GM21786 (cell line): ENCODE data around the gene NRG3.

Experiments
- ATAC-seq: cut with Tn5 transposase; IDR thresholded peaks from one replicate; pipeline ENCODE4 v1.9.1; 2021; ENCODE audit not compliant: unreplicated experiment

NRG3 gene

DNA sequence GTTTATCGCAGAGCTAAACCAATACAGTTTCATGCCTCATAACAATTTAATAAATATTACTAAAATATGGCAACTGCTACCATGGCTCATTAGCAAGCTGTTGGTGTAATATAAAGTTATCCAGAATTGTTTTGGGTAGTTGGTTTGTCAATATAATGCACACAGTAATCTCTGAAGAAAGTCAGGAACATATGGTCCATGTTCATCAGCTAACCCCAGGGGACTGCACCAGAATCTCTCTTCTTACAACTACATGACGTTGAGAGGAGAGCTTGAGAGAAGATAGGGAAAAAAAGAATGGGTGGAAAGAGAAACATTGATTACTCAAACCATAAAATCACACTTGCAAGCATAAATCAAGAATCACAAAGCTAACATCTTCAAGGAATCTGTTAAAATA, 333.7 kb downstream of the NRG3 start:
- ATAC-seq = no peak

DNA sequence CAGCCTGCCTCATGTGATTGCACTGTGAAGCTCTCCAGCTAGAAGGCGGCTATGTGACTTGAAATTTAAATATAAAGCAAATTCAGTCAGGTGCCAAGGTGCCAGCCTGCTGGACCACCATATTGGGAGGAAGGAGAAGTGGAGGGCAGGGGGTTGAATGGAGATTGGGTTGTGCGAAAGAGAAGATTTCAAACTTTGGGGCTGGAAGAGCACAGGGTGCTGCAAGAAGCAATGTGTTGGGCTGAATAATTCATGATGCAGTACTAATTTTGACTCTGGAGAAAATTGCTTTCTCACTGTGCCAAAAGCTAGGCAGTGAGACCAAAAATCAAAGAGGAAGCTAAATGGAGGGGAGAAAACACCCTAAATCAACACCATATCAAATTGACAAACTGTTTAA, 335.3 kb downstream of the NRG3 start:
- no peak for ATAC-seq

DNA sequence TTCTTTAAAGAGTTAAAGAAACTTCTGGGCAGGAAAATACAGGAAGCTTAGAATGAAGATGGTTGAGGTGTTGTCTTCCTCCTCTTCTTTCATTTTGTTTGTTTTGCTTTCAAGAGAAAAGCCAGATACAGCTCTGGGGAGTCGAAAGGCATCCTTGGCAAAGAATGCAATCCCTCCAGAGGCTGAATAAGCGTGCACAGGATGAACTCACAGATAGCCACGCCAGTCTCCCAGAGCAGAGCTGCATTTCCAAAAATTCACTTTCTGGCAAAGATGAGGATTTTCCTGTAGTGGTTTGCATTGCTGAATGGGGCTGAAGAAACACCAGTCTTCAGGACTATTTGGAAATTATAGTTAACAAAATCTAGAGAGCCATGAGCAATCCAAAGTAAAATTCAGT, 336.4 kb downstream of the NRG3 start:
- no peak for ATAC-seq

DNA sequence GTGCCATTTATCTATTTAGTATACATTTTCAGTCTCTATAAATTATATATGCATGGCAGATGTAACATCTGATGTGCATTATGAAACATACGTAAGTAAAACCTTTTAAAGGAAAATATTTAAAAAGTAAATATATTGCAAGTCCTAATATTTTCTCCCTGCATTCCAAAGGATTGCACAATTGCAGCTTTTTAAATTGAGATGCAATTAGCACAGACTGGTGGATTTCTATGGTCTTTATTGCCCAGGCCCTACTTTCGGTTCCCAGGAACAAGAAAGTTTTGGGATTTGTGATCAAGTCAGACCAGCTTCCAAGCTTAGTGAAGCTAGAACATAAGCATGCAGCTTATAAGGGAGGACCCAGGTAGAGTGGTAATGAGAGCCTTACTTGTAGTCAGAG, 337.8 kb downstream of the NRG3 start:
- ATAC-seq = no peak

DNA sequence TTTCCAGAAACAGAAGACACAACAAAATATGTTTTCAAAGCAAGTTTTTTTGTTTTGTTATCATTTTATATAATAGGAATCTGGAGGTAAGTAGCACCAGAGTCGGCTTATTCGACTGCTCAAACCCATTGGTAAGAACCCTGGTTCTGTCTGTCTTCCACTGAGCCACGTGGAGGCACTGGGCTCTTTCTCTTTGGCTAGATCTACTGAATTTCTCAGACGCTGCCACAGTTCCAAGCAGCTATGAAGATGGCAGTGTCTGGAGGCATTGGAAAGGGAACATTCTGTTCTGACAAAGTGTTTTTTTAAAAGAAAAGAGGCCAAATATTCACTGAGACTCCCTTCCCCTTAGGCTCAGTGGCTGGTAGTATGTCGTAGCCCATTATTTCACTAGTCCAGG, 338.8 kb downstream of the NRG3 start:
- no peak for ATAC-seq

DNA sequence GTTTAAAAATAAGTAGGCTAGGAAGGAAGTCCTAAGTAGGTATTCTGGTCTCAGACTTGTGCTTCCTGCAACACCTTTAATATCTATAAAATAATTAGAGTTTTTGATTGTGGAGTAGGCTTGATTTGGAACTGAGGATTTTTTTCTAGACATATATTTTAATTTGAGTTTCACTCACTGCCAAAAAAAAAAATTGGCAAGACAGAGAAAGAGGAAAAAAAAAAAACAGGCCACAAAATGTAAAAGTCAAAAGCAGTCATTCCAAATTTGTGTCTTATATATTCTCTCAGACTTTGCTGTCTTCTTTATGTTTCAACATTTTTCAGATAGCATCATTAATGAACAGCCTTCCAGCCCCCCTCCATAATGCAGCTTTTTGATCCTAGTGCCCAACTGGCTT, 346.1 kb downstream of the NRG3 start:
- ATAC-seq = no peak

DNA sequence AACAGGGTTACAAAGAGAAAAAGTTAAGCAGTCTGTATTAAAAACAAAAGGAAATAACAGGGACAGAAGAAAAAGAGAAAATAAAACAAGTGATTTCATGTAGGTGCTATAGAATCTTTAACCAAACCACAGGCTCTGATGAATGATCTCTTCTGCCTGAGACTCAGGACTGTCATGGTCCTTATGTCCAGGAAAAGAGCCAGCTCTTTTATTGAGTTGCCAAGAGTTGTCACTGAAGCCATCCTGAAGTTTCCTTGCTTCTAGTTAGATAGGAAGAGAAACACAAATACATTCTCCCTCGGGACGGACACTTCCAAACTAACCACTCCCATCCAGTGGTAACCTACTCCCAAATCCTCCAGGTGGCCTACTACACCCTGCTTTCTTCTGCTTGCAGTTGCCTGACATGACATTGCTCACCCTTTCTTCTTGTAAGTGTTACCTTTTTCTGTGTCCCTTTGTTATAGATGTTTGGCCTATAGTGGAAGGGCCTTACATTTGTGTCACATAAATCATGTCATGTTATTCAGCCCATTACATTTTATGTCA, 346.7 kb downstream of the NRG3 start:
- ATAC-seq = no peak

DNA sequence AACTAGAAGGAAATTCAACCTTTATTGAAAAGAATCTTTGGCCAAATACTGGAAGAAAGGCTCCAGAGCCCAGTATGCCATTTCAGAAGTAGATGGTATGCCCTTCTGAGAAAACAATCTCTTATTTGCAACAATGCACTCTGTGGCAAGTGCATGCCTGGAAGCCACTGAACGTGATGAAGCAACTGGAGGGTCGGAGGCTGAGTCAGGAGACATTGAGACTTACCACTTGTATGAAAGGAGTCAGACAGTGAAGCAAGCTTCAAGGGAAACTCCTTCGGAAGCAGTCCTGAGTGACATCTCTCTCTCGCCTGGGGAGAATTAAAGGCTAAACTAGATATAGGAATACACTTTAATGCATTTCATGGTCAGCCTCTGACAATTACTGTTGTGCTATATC, 353.7 kb downstream of the NRG3 start:
- no peak for ATAC-seq

DNA sequence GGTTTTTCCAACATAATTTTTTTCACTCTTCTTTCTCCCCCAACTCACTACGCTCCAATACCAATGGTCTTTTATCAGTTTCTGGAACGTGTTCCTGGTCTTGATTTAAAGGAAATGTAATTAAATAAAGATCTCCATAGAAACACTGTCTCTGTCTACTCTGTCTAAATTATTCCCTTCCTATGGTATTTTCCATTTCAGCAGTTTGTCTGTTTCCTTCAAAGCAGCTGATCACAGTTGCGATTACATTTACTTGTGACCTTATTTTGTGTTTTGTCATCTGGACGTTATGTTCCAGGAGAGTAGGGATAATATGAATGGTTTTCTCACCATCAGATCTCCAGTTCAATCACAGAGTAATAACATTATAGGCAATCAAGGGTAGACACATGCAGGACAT, 359.2 kb downstream of the NRG3 start:
- no peak for ATAC-seq

DNA sequence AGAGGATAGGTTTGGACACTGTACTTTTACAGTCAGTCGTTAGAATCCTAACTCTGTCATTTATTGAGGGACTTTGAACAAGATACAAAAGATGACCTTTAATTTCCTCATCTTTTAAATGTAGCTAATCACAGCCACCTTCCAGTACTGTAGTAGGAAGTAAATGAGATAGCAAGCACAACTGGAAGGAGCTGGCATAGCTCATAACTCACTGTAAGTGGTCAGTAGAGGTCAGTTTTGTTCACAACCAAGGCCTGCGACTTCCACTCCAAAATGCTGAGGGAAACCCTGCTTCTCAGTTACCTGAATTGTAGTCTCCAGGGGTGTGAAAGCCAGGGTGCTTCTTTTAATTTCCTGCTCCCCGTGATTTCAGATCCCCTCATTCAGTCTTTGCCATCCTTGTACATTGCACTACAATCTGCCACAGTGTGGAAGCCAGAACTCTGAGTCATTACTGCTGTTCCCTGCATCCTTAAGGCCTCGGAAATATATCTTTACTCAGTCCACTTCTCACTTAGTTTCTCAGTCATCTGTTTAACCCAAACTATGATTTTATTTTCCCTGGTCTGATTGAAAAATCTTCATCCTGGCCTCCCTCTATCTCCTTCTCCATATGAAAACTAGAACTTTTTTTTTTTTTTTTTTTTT, 361.2 kb downstream of the NRG3 start:
- no peak for ATAC-seq

DNA sequence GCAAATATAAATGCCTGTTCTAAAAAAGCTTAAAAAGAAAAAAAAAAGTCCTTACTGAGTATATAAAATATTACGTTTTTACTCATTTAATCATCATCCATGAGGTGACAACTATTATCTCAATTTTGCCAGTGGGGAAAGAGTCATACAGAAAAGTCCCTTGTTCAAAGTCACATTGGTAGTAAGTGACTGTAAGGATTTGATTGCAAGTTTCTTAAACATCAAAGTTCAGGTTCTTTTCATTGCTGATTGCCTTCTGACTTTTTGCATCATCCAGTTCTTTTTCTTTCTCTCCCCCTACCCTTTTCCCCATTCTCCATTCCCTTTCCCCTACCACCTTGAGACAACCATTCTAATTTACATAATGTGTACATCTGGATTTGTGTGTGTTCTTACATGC, 363.3 kb downstream of the NRG3 start:
- ATAC-seq = no peak

DNA sequence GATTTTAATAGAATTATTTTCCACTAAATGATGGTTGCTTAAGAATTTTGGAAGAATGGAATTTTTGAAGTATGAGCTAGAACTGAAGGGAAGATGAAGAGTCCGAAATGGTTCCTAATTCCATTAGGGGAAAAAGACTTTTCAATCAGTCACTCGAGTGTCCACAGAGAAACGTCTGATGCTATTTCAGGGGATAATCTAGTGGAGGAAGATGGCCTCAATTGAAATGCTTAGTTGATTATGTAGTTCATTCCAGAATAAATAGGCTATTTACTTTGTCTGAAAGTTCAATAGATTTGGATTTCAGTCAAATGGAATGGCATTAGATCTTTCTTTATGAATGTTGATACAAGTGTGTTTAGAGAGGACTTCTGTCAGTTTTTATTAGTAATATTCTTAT, 365.4 kb downstream of the NRG3 start:
- ATAC-seq = no peak

DNA sequence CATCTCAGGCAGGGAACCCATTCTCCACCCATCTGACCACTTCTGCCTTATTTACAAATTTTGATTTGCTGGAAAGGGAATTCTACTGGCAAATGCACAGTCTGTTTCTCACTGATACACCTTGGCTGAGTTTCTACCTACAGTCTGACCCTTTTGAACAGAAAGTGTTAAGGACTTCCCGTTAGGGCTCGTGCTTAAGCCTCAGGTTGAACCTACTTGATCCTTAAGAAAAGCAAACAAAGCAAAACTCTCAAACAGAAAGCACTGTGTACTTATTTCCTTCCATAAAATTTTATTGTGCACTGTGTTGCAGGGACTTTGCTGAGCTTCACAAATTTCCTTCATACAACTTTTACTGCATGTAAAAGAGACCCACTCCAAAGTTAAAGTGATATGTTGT, 367.8 kb downstream of the NRG3 start:
- ATAC-seq = no peak

DNA sequence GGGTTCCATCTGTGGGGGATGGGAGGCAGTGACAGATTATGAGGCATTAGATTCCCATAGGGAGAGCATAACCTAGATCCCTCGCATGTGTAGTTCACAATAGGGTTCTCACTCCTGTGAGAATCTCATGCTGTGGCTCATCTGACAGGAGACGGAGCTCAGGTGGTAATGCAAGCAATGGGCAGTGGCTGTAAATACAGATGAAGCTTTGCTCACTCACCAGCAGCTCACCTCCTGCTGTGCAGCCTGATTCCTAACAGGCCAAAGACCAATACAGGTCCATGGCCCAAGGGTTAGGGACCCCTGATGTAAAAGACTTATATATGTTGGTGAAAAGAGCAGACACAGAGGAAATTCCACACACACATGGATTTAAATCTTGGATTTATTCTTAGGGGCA, 370.2 kb downstream of the NRG3 start:
- no peak for ATAC-seq

DNA sequence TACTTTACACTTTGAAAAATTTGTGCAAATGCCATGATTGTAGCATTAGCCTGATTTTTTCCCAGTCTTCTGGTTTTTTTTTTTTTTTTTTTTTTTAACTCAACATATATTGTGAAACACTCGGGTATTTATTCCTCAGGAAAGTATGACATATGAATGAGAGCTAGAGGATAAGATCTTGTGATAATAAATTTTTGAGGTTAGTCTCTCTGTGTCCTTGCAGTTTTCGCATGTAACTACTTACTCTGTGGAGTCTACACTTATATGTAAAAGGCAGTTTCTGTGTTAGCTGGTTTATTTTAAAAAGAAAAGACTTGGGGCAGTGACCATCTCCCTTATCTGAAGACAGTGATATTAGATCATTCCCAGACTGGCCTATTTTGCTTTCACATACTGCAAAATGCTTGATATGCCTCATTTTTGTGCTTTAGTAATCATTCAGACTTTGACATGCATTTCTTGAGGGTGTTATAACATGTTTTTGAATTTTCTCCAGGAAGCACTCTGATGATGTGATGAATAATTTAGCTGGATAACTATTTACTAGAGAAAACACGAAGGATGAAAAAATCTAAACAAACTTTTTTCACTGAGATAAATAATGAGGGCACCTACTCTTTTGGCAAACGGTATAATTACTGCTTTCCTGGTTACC, 371.0 kb downstream of the NRG3 start:
- ATAC-seq = no peak

DNA sequence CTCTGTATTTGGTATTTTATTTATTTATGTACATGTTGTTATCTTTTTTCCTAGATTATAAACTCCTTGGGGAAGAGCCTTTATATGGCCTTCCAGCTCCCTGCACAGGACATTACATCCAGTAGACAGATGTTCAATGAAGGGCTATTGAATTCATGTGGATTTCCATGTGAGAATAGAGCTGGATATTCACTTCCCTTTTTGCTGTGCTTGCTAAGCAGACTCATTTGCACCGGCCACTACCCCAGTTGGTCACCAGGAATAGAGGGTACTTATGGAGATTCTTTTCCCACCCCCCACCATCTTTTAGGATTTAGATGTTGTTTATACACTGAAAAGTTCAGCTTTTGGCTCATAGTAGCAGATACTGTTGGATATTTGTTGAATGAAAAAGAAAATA, 374.1 kb downstream of the NRG3 start:
- no peak for ATAC-seq

DNA sequence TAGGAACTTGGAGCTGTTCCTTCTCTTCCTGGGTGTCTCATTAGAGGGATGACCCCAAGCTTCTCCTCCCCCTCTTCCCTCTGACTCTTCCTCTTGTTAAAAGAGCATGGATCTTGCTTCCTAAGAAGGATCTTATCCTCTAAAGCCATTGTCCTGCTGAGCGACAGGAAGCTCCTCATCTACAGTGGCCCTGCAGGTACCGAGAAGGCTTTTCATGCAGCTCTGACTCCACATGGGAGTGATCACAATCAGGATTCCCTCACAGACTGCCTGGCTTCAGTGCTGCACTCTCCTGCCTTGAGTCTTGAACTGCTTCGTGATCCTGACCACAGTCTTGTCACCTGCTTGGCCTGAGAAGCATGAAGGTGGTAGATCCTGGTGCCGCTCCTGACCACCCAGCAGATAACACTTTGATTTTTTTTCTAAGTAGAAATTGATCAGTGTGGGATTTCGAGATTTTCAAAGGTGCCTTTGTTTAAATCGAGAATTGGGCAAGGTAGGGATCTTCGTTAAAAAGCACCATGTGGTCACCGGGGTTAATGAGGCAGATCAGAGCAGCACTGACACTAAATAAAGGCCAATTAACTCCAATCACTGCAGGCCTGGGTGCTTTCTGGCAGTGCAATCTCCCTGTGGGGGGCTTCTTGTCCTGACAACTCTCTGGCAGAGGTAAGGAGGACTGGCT, 376.4 kb downstream of the NRG3 start:
- ATAC-seq = no peak

DNA sequence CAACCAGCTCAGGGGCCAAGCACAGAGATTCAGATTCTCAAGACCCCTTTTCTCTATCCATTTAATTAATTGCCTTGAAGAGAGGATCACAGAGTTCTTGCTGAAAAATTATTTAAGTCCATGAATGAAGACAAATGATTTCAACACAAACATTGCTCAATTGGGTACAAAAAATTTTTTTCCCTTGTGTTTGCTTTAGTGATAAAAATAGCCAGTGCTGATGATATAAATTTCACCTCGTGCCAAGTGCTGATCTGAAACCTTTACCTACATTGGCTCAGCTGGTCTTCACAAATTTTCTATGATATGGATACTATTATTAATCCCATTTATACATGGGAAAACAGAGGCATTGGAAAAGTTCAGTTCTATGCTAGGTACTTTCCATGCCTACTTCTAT, 377.1 kb downstream of the NRG3 start:
- no peak for ATAC-seq

DNA sequence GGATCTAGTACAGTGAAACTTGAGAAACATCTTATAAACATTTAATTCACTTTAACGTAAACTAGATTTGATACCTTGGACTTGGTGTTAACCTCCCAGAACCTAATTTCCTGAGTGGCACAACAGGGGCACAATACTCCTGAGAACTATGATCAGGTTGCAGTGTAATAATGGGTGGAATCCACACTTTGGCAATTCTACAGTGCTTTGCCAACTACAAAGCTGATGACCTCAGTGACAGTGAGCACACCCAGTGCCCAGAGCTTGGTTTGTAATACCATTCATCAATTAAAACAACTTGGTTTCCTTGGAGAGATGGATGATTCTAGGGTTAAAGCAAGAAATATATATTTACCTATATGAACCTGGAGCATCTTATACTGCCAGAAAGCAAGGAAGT, 379.2 kb downstream of the NRG3 start:
- no peak for ATAC-seq

DNA sequence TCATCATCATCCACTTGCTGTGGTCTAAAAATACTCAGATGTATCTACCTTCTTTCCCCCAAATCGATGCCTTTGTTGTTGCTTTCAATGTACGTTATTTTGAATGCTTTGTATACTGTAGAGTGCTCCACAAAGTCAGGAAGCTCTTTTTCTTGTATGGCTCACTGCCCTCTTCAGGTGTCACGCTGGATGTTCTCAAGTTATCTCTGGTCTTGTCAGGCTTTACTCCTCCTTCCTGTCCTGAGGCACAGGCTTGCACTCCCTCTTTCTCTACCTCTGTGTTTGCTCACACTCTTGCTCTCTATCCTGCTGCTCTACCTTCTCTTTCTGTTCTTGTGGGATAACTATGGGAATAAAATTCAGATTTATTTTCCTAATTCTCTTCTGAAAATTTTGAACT, 381.3 kb downstream of the NRG3 start:
- no peak for ATAC-seq

DNA sequence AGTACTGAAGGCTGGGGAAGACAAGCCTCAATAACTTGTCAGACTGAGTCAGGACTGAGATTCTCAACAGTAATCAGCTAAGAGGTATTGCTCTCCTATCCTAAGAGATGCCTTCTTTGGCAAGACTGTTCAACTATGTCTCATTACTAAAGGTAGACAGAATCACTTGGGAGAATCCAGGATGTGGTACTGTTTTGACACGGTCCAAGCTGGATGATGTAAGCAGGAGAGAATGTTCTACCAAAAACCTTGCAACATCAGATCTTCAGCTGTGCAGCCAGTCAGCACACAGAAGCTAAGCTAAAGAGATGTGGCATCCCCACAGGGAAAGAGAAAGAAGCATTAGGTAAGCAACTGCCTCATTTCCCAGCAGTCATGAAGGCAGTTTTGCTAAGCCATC, 391.4 kb downstream of the NRG3 start:
- ATAC-seq = no peak

DNA sequence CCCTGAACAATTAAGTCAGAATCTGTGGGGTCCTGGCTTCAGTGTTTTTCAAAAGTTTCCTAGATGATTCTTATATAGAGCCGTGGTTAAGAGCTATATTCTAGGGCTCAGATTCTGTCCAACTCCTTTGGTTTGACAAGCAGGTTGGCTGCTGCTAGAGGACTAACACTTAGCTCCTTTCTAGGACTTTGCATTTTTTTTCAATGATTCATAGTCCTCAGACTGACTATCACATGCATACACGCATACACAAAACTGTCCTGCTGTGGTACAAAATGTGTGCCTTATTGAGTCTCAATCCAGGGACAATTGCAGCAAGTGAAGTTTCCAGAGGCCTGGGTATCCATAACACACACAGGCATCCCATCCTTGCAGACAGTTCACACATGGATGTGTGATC, 392.0 kb downstream of the NRG3 start:
- no peak for ATAC-seq
